CD4-positive, alpha-beta T cell treated with Interleukin-2 at 100 ng/mL for 4 hours (primary cell): Measurements from ENCODE around the gene EDC4.
A peak's percentile ranks its signal among the peaks of the same experiment; 100 is the strongest.

Source experiments
- DNase-seq: peaks from one replicate; pipeline ENCODE4 v3.0.0-alpha.2; 2020; ENCODE audit warnings: low spot score

EDC4 gene

DNA sequence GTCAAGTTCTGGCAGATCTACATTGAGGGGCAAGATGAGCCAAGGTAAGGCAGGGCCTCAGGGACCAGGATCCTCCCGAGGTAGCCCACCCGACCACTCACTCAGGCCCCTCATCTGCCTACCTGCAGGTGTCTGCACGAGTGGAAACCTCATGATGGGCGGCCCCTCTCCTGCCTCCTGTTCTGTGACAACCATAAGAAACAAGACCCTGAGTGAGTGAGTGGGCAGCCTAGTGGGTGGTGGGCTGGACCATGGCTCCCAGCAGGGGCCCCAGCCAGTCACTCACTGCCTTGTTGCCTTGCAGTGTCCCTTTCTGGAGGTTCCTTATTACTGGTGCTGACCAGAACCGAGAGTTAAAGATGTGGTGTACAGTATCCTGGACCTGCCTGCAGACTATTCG is 5.4 kb downstream of the EDC4 start:
- DNase-seq, result no peak

- no peak for DNase-seq
These were observed 6.0 kb downstream of the EDC4 start for GRCh38 chr16:67878846-67879245.

GRCh38 chr16:67879462-67879861 is 6.6 kb downstream of the EDC4 start:
- no peak for DNase-seq

- DNase-seq, result no peak
These were observed 7.1 kb downstream of the EDC4 start for GRCh38 chr16:67879936-67880335.

- no peak for DNase-seq
These were observed 7.7 kb downstream of the EDC4 start for GRCh38 chr16:67880584-67880983.

DNA sequence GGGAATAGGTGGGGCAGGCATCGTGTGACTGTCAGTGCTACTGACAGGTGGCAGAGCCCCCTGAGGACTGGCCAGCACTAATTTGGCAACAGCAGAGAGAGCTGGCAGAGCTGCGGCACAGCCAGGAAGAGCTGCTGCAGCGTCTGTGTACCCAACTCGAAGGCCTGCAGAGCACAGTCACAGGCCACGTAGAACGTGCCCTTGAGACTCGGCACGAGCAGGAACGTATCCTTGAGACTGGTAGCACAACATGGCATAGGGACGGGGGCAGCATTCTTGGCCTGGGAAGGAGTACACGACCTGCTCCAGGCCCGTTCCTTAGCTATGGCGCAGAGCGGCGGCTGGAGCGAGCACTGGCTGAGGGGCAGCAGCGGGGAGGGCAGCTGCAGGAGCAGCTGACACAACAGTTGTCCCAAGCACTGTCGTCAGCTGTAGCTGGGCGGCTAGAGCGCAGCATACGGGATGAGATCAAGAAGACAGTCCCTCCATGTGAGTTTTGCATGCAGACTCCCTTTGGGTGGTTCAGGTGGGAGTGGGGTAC is 8.8 kb downstream of the EDC4 start:
- DNase-seq, result no peak

GRCh38 chr16:67882374-67883145 is 9.7 kb downstream of the EDC4 start:
- DNase-seq, result no peak

GRCh38 chr16:67883146-67883871 is 10.5 kb downstream of the EDC4 start:
- no peak for DNase-seq

GRCh38 chr16:67883872-67884261 is 11.0 kb downstream of the EDC4 start:
- DNase-seq, result peak; percentile 67

GRCh38 chr16:67884684-67885083 is 11.8 kb downstream of the EDC4 start, which contains the start of gene NRN1L:
TSS of gene NRN1L (plus strand) at chr16:67884885. CDS start at chr16:67884904, 19 bp downstream.
- DNase-seq, result no peak

DNA sequence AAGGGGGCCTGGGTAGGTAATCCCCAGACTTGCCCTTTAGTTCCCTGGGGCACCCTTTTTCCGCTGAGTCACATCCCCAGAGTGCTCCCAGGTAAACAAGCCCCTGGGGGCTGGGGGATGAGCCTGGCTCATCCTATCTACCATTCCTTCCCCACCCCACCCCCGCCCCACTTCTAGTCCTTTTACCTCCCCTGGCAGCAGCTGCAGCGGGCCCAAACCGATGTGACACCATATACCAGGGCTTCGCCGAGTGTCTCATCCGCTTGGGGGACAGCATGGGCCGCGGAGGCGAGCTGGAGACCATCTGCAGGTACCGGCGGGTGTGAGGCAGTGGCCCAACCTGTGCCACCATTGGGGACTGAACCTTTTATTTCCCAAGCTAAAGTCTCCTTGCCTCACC is 12.7 kb downstream of the EDC4 start:
- DNase-seq, result no peak

GRCh38 chr16:67885976-67886375 is 13.1 kb downstream of the EDC4 start:
- no peak for DNase-seq

GRCh38 chr16:67886387-67886786 is 13.5 kb downstream of the EDC4 start:
- no peak for DNase-seq

DNA sequence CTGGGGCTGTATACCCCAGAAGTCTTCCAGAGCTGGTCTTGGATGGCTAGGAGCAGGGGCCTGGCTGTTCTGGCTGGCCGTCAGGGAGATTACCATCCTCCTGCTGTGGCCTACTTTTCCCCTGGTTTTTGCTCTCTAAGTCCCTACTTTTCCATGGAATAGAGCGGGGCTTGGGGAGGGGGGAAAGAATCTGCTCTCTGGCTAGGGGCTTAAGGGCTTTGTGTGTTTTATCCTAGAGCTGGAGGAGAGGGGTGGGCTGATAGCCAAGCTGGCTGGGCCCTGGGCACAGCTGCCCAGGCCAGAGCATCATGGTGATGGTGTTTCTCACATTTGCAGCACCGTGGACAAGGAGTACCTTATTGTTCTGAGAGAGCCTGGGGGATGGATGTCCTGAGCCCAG is 15.5 kb downstream of the EDC4 start:
- no peak for DNase-seq

- no peak for DNase-seq
These were observed 19.5 kb downstream of the EDC4 start for GRCh38 chr16:67892375-67892774.

DNA sequence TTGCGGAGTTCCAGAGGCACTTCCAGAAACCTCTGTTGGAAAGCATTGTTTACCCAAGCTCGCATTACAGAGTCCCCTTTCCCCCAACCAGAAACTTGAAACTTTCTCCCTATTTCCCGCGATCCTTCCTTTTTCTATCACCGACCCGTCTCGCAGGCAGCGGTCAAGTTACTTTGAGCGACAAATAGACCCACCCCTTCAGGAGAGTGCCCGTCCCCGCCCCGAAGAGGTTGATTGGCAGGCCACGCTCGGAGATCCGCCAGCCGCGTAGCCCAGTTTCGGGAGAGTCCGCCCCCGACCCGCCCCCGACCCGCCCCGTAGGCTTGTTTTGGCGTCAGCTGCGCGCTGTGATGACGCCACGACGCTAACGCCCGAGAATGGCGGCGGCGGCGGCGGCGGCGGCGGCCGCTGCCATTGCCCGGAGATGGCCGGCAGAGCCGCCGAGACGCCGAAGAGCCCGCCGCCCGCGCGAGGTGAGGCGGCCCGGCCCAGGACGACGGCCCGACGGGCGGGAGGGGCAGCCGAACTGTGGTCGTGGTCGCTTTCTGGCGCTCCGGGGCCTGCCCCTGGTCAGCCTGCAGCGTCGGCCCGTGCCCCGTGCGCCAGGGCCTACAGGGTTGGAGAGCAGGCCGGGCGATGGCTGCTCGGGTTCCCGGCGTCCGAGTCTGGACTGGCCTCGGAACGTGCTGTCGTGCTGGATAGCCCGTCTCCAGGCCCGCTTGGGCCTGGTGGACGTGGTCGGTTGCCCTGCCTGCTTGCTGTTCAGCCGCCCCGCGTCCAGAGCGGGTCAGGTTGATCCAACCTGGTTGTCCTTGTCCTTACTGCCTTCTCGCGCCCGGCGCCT is 20.3 kb downstream of the EDC4 start, which contains the start of gene PSKH1:
PSKH1 (plus strand) TSS at position 356 of the 844 bp plus-strand sequence. CDS start 15,496 bp downstream, outside the sequence.
- peak; percentile 92 for DNase-seq

DNA sequence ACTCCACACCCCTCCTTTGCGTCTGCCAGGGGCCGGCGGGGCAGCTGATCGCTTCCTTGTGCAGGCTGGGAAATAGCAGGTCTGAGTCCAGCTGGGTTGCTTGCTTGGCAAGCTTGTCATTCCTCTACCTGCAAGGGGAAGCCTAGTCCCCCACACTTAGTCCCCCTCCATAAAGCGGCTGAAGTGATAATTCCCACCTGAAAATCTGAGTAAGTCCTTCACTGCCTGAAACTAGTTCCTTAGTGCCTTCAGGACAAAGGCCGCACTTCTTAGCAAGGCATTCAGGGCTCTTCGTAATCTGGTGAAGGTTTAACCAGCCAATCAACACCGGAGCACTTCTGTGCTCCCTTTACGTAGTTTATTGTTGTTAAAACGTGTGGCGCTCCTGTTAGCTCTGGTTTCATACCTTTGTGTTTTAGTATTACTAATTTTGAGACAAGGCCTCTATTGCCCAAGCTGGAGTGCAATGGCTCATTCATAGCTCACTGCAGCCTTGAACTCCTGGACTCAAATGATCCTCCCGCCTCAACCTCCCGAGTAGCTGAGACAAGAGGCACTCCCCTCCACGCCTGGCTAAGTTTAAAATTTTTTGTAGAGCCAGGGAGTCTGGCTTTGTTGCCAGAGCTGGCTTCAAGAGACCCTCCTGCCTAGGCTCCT is 21.0 kb downstream of the EDC4 start:
- no peak for DNase-seq

DNA sequence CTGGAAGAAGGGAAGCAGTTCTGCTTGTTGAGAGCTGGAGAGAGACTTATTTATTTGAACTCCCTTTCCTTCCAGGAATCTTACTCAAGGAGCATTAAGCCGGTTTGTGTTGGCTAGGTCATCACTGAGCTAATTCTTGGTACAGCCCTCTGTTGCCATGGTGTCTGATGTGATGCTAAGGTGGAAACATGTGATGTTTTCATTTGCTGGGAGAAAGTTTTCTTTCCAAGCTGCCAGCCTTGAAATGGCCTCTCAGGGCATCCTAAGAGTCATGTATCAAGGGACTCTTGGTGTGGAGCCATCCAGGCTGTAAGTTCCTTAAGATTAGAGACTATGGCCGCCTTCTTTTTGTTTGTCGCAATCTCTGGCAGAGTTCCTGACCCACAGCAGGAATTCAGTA is 24.4 kb downstream of the EDC4 start:
- no peak for DNase-seq

DNA sequence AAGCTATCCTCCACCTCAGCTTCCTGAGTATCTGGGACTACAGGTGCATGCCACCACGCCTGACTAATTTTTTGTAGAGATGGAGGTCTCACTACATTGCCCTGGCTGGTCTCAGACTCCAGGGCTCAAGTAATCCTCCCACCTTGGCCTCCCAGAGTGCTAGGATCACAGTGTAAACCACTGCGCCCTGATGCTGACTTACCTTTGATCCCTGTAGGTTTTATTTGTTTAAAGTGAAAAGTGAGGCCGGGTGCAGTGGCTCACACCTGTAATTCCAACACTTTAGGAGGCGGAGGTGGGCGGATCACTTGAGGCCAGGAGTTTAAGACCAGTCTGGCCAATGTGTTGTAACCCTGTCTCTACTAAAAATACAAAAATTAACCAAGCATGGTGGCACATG is 28.9 kb downstream of the EDC4 start:
- DNase-seq, result no peak

DNA sequence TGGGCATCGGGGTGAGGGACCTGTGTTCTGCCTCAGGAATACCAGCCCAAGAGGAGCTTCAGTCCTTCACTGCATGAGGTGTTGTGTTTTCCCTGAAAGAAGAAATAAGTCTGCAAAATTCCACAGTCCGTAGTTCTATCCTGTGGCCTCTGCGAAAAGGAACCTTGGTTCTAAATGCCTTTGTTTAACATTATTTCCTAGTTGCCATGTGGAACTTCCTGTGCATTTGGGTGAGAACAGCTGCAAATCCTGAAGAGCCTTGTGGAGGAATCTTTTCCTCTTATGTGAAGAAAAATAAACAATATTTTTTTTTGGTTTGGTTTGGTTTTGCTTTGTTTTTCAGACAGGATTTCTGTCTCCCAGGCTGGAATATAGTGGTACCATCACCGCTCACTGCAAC is 30.0 kb downstream of the EDC4 start:
- no peak for DNase-seq

DNA sequence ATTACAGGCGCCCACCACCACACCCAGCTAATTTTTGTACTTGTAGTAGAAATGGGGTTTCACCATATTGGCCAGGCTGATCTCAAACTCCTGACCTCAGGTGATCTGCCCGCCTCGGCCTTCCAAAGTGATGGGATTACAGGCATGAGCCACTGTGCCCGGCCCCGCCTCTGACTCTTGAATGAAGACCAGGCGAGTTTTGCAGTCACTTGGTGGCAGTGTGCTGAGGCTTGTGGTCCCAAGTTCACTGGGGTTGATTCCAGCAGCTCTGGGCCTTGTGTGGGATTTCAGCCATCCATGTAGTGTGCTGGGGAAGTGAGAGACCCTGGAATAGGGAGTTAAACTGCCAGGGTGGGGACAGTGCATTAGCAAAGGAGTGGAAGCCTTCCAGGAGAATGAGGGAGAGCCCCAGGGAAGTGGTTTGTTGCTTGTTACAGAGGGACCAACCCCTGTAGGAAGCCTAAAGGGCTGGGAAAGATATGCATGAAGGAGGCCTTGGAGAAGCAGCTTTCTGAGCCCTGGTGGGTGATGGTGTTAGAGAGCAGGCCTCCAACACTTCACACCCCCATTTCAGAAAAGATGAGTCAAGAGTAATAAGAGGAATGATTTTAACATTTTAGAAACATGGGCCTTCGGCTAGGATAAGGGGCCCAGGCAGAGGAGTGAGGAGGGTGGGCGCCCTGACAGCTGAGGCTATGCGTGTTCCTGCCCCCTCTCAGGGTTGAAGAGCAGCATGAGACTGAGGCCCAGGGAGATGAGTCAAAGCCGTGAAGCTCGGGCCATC is 34.7 kb downstream of the EDC4 start:
- DNase-seq, result no peak
